IMR-90 (cell line): ENCODE data around the gene RNF166. TPM values are rescaled to one million over a fixed set of nuclear protein-coding genes. Genes with fewer than 3 reads are reported as not detected.

Source experiments
- ATAC-seq: fragments of 200-7000 bp; cut with Tn5 transposase; 2 replicates; pipeline ENCODE4 v1.9.1; 2020; ENCODE audit warnings: low read depth, mild to moderate bottlenecking, moderate library complexity
- BruUV-seq: library from RNA; stranded (reverse); fragments of 400-500 nt; replicated peaks from 2 replicates; lab custom pipeline; 2021; lab: Mats Ljungman, UMichigan
- CTCF ChIA-PET: fragments of 300-600 bp; formaldehyde crosslinking; extraction: SDS; loops from one replicate; lab custom pipeline; 2021; ENCODE audit warnings: antibody characterized with exemption; lab: Yijun Ruan, JAX
- POLR2A ChIA-PET: fragments of 300-600 bp; sonication (Branson Sonifier 250); formaldehyde crosslinking; loops from one replicate; lab custom pipeline; 2022; ENCODE audit warnings: antibody characterized with exemption; ENCODE audit not compliant: unreplicated experiment; lab: Charles Lee
- DNase-seq: peaks from one replicate; pipeline ENCODE4 v3.0.0; 2013
- H2AFZ ChIP-seq: replicated peaks from 2 replicates; pipeline ENCODE3; 2013; ENCODE audit warnings: low read length, mild to moderate bottlenecking; ENCODE audit not compliant: poor library complexity
- H2AK5ac ChIP-seq: 2 replicates; pipeline ENCODE4 v1.6.1; 2013; ENCODE audit warnings: low read depth, low read length, inconsistent platforms
- H2AK9ac ChIP-seq: replicated peaks from 2 replicates; pipeline ENCODE3; 2013; ENCODE audit warnings: mild to moderate bottlenecking, low read depth, low read length, moderate library complexity; ENCODE audit not compliant: poor library complexity
- H2BK120ac ChIP-seq: 2 replicates; pipeline ENCODE4 v1.6.1; 2013; ENCODE audit warnings: low read depth, low read length, inconsistent platforms
- H2BK15ac ChIP-seq: 3 replicates; pipeline ENCODE4 v1.6.1; 2013; ENCODE audit warnings: low read depth, low read length, inconsistent platforms
- H2BK20ac ChIP-seq: 2 replicates; pipeline ENCODE4 v1.6.1; 2013; ENCODE audit warnings: low read depth, mild to moderate bottlenecking, inconsistent platforms, low read length, moderate library complexity
- H2BK5ac ChIP-seq: 2 replicates; pipeline ENCODE4 v1.6.1; 2013; ENCODE audit warnings: mild to moderate bottlenecking, low read depth, low read length, inconsistent platforms; ENCODE audit not compliant: poor library complexity, severe bottlenecking
- H3K14ac ChIP-seq: replicated peaks from 2 replicates; pipeline ENCODE4 v1.6.1; 2013; ENCODE audit warnings: low read depth, low read length, inconsistent platforms
- H3K18ac ChIP-seq: 2 replicates; pipeline ENCODE4 v1.6.1; 2013; ENCODE audit warnings: low read depth, low read length, control low read depth
- H3K23ac ChIP-seq: 2 replicates; pipeline ENCODE4 v1.6.1; 2013; ENCODE audit warnings: low read depth, low read length, inconsistent platforms
- H3K27ac ChIP-seq: 2 replicates; pipeline ENCODE4 v1.5.1; 2013; ENCODE audit warnings: mild to moderate bottlenecking, control low read depth, low read length; ENCODE audit not compliant: insufficient read depth
- H3K27me3 ChIP-seq: 2 replicates; pipeline ENCODE4 v1.6.1; 2013; ENCODE audit warnings: low read length; ENCODE audit not compliant: control insufficient read depth, insufficient read depth
- H3K36me3 ChIP-seq: 2 replicates; pipeline ENCODE4 v1.6.1; 2013; ENCODE audit warnings: low read length, mixed read lengths; ENCODE audit not compliant: control insufficient read depth, insufficient read depth
- H3K4ac ChIP-seq: 2 replicates; pipeline ENCODE4 v1.6.1; 2013; ENCODE audit warnings: low read depth, low read length, inconsistent platforms
- H3K4me1 ChIP-seq: 2 replicates; pipeline ENCODE4 v1.6.1; 2013; ENCODE audit warnings: low read length, mixed read lengths; ENCODE audit not compliant: control insufficient read depth, insufficient read depth
- H3K4me2 ChIP-seq: 2 replicates; pipeline ENCODE4 v1.6.1; 2013; ENCODE audit warnings: low read depth, mild to moderate bottlenecking, control low read depth, low read length, moderate library complexity
- H3K4me3 ChIP-seq: 2 replicates; pipeline ENCODE4 v1.5.1; 2013; ENCODE audit warnings: low read depth, mild to moderate bottlenecking, control low read depth, low read length, moderate library complexity; ENCODE audit not compliant: insufficient read depth
- H3K56ac ChIP-seq: 2 replicates; pipeline ENCODE4 v1.6.1; 2013; ENCODE audit warnings: low read length, inconsistent platforms; ENCODE audit not compliant: insufficient read depth; ENCODE audit errors: extremely low read depth
- H3K79me1 ChIP-seq, 2 experiments: 2 replicates each; pipeline ENCODE4 v1.6.1; 2013; ENCODE audit warnings: low read length in 2 of 2, inconsistent platforms in 1 of 2, low read depth in 1 of 2
- H3K9ac ChIP-seq: 2 replicates; pipeline ENCODE4 v1.6.1; 2013; ENCODE audit warnings: low read depth, low read length, control low read depth
- H3K9me1 ChIP-seq: 2 replicates; pipeline ENCODE4 v1.6.1; 2013; ENCODE audit warnings: low read length, inconsistent platforms; ENCODE audit not compliant: insufficient read depth
- H3K9me3 ChIP-seq: 2 replicates; pipeline ENCODE4 v1.6.1; 2013; ENCODE audit warnings: low read length; ENCODE audit not compliant: control insufficient read depth, insufficient read depth
- H4K20me1 ChIP-seq: 2 replicates; pipeline ENCODE4 v1.6.1; 2013; ENCODE audit warnings: low read length, inconsistent platforms; ENCODE audit not compliant: insufficient read depth
- H4K5ac ChIP-seq: 2 replicates; pipeline ENCODE4 v1.6.1; 2013; ENCODE audit warnings: mild to moderate bottlenecking, low read depth, low read length, control low read depth
- H4K8ac ChIP-seq, 2 experiments: 2 replicates each; pipeline ENCODE4 v1.6.1; 2013; ENCODE audit warnings: low read depth in 2 of 2, low read length in 2 of 2, control low read depth in 1 of 2, inconsistent platforms in 1 of 2
- H4K91ac ChIP-seq: 2 replicates; pipeline ENCODE4 v1.6.1; 2013; ENCODE audit warnings: low read depth, low read length, inconsistent platforms; ENCODE audit not compliant: insufficient read depth
- BHLHE40 ChIP-seq: fragments of 150-350 bp; IDR thresholded peaks from 2 replicates; pipeline ENCODE4 v1.6.1; 2016; ENCODE audit warnings: mild to moderate bottlenecking, low read depth, low read length
- CEBPB ChIP-seq: IDR thresholded peaks from 2 replicates; pipeline ENCODE4 v1.6.1; 2012; ENCODE audit warnings: low read depth, low read length, improper control_type of control experiment
- CHD1 ChIP-seq: IDR thresholded peaks from 2 replicates; pipeline ENCODE4 v1.6.1; 2012; ENCODE audit warnings: low read depth, low read length, improper control_type of control experiment
- NFE2L2 ChIP-seq: fragments of 150-350 bp; IDR thresholded peaks from 2 replicates; pipeline ENCODE4 v1.6.1; 2016; ENCODE audit warnings: low read depth, mild to moderate bottlenecking, low read length
- RCOR1 ChIP-seq: IDR thresholded peaks from 2 replicates; pipeline ENCODE4 v1.6.1; 2012; ENCODE audit warnings: mild to moderate bottlenecking, low read length, improper control_type of control experiment; ENCODE audit not compliant: insufficient replicate concordance
- RFX5 ChIP-seq: IDR thresholded peaks from 2 replicates; pipeline ENCODE4 v1.8.0; 2012; ENCODE audit warnings: low read depth, mild to moderate bottlenecking, low read length, moderate library complexity
- SMC3 ChIP-seq: fragments of 150-350 bp; IDR thresholded peaks from 2 replicates; pipeline ENCODE4 v1.6.1; 2016; ENCODE audit warnings: low read depth, mild to moderate bottlenecking, antibody characterized with exemption, low read length, moderate library complexity
- WGBS, 2 experiments: methylation state at CpG; one replicate each; pipeline versions ENCODE4 v1.1.5 to v1.1.7; 2013; ENCODE audit warnings: missing lambda C conversion rate in 2 of 2; ENCODE audit not compliant: insufficient read length in 1 of 2; ENCODE audit errors: extremely low coverage in 2 of 2; 5-methylcytosine and 5-hydroxymethylcytosine counted together
- dilution Hi-C: fragments of 300-500 bp; cut with HindIII; formaldehyde crosslinking; loops from one replicate; pipeline ENCODE4 v1.14.3; 2018; ENCODE audit warnings: low sequenced_read_pairs; ENCODE audit not compliant: unreplicated experiment
- in situ Hi-C: fragments of 300-500 bp; cut with MboI; formaldehyde crosslinking; loops from 3 replicates; pipeline ENCODE4 v1.14.3; 2019; ENCODE audit warnings: low sequenced_read_pairs, inconsistent platforms, mixed read lengths
- intact Hi-C: fragments of 100-400 bp; cut with micrococcal nuclease; formaldehyde crosslinking; loops from 2 replicates; pipeline ENCODE4 v1.10.0; 2022
- polyA plus RNA-seq, 3 experiments: library from polyadenylated mRNA; depleted of rRNA; stranded (reverse); fragments of >200 nt; gene quantifications; 2 replicates each; pipeline ENCODE4 v1.2.3, GENCODE V29; 2012; ENCODE audit warnings: low replicate concordance in 1 of 3
- total RNA-seq: library from RNA; depleted of rRNA; stranded (reverse); fragments of >200 nt; gene quantifications from 2 replicates; pipeline ENCODE4 v1.2.3, GENCODE V29; 2012
- TF ChIP-seq, protein P1 (sequence below): conservative IDR thresholded peaks from 2 replicates; pipeline ENCODE4 v1.5.1; 2012; ENCODE audit warnings: mild to moderate bottlenecking, low read depth, low read length, improper control_type of control experiment
- TF ChIP-seq, protein P2 (sequence below): fragments of 150-350 bp; IDR thresholded peaks from 2 replicates; pipeline ENCODE4 v1.6.1; 2017; ENCODE audit warnings: mild to moderate bottlenecking, antibody characterized with exemption, low read length, low read depth
- TF ChIP-seq, protein P3 (sequence below): fragments of 150-350 bp; IDR thresholded peaks from 2 replicates; pipeline ENCODE4 v1.6.1; 2016; ENCODE audit warnings: low read depth, mild to moderate bottlenecking, low read length, moderate library complexity, borderline replicate concordance

Gene RNF166
- total and polyA plus RNA-seq, 2 of the 4 experiments (the other 2 are of a cell fraction): 8.1 to 17.4 TPM

- H3K4me1 ChIP-seq: peaks cover 8% of the 10 kb centered on the region
- no peak overlapping the region for H3K4ac ChIP-seq
- no peak overlapping the region for H3K18ac ChIP-seq
- no peak overlapping the region for H2AFZ ChIP-seq
- no peak overlapping the region for H2BK15ac ChIP-seq
- BruUV-seq: TSS peak; percentile 30
- H3K27me3 ChIP-seq: no peaks in the 10 kb centered on the region; the same call in 1 of the 2 replicates
- dilution Hi-C loops (no loop called here), intact Hi-C loops (no loop called here), in situ Hi-C loops (no loop called here)
- no peak for DNase-seq
- CTCF ChIA-PET: interaction anchor here (0.6 kb wide), 1 partner anchor 69 kb away, joined by 4 read pairs; no protein-coding TSS in a partner anchor
- H3K9ac ChIP-seq: no peak overlapping the region
- H3K4me2 ChIP-seq: no peak overlapping the region
- H3K27ac ChIP-seq: no peak overlapping the region
- no peak for ATAC-seq
- POLR2A ChIA-PET: no interaction called here
- TF ChIP-seq, protein P1, sequence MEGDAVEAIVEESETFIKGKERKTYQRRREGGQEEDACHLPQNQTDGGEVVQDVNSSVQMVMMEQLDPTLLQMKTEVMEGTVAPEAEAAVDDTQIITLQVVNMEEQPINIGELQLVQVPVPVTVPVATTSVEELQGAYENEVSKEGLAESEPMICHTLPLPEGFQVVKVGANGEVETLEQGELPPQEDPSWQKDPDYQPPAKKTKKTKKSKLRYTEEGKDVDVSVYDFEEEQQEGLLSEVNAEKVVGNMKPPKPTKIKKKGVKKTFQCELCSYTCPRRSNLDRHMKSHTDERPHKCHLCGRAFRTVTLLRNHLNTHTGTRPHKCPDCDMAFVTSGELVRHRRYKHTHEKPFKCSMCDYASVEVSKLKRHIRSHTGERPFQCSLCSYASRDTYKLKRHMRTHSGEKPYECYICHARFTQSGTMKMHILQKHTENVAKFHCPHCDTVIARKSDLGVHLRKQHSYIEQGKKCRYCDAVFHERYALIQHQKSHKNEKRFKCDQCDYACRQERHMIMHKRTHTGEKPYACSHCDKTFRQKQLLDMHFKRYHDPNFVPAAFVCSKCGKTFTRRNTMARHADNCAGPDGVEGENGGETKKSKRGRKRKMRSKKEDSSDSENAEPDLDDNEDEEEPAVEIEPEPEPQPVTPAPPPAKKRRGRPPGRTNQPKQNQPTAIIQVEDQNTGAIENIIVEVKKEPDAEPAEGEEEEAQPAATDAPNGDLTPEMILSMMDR: no peak
- TF ChIP-seq RCOR1: no peak
- no peak for TF ChIP-seq CHD1
- TF ChIP-seq NFE2L2: no peak
- TF ChIP-seq SMC3: no peak
- no peak for TF ChIP-seq BHLHE40
- TF ChIP-seq, protein P2, sequence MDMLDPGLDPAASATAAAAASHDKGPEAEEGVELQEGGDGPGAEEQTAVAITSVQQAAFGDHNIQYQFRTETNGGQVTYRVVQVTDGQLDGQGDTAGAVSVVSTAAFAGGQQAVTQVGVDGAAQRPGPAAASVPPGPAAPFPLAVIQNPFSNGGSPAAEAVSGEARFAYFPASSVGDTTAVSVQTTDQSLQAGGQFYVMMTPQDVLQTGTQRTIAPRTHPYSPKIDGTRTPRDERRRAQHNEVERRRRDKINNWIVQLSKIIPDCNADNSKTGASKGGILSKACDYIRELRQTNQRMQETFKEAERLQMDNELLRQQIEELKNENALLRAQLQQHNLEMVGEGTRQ: no peak
- TF ChIP-seq, protein P3, sequence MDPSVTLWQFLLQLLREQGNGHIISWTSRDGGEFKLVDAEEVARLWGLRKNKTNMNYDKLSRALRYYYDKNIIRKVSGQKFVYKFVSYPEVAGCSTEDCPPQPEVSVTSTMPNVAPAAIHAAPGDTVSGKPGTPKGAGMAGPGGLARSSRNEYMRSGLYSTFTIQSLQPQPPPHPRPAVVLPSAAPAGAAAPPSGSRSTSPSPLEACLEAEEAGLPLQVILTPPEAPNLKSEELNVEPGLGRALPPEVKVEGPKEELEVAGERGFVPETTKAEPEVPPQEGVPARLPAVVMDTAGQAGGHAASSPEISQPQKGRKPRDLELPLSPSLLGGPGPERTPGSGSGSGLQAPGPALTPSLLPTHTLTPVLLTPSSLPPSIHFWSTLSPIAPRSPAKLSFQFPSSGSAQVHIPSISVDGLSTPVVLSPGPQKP: no peak
- no peak for TF ChIP-seq CEBPB
- no peak for TF ChIP-seq RFX5
- no peak overlapping the region for H4K8ac ChIP-seq
- H2BK5ac ChIP-seq: no peak overlapping the region
- no peak overlapping the region for H2AK9ac ChIP-seq
- H3K14ac ChIP-seq: no peak overlapping the region
- H4K20me1 ChIP-seq: no peaks in the 10 kb centered on the region; the same call in 1 of the 2 replicates
- no peaks in the 10 kb centered on the region for H3K9me3 ChIP-seq
- 95% methylated on average over 27 of the region's 47 CpGs; no CpG with 5 or more reads in 1 of the 2 experiments for WGBS, 2 experiments
- H3K36me3 ChIP-seq: peaks cover 33% of the 10 kb centered on the region
- H3K56ac ChIP-seq: no peak overlapping the region
- no peaks in the 10 kb centered on the region; the same call in none of the 2 replicates for H3K9me1 ChIP-seq
- no peak overlapping the region for H3K4me3 ChIP-seq
- peaks cover 0 to 27% of the 10 kb centered on the region in 2 experiments; a peak in 2 of 4 replicates for H3K79me1 ChIP-seq
- H4K91ac ChIP-seq: no peak overlapping the region
- H2AK5ac ChIP-seq: no peak overlapping the region
- H2BK20ac ChIP-seq: no peak overlapping the region
- H4K5ac ChIP-seq: no peak overlapping the region
- H2BK120ac ChIP-seq: no peak overlapping the region
- H3K23ac ChIP-seq: no peak overlapping the region
Measured at GRCh38 chr16:88697116-88697830, 8.9 kb downstream of the RNF166 start.
